GM12891 (cell line): ENCODE measurements around the gene SLC26A2.
"Not testable (repeated sequence)": the region's sequence is repeated elsewhere in the genome, so short reads cannot be mapped to it uniquely, and the experiment has no call there.

Source experiments
- DNase-seq: peaks from one replicate; pipeline ENCODE4 v3.0.0; 2011; ENCODE audit warnings: low spot score; ENCODE audit not compliant: insufficient read length
- FAIRE-seq: peaks from 2 replicates; lab custom pipeline; 2011; peaks lifted over from hg19 to GRCh38; lab: Jason Lieb, UNC
- PAX5 ChIP-seq: IDR thresholded peaks from 2 replicates; pipeline ENCODE4 v1.6.1; 2011; ENCODE audit warnings: low read length, moderate library complexity, mild to moderate bottlenecking; ENCODE audit not compliant: insufficient read depth, severe bottlenecking
- POLR2A ChIP-seq: IDR thresholded peaks from 2 replicates; pipeline ENCODE4 v1.6.1; 2011; ENCODE audit warnings: low read depth, low read length, control low read depth
- POLR2AphosphoS5 ChIP-seq: IDR thresholded peaks from 2 replicates; pipeline ENCODE4 v1.6.1; 2011; ENCODE audit warnings: low read depth, low read length, control low read depth
- POU2F2 ChIP-seq: IDR thresholded peaks from 2 replicates; pipeline ENCODE4 v1.6.1; 2011; ENCODE audit warnings: low read depth, mild to moderate bottlenecking, control low read depth, low read length, moderate library complexity
- SPI1 ChIP-seq: IDR thresholded peaks from 2 replicates; pipeline ENCODE4 v1.6.1; 2011; ENCODE audit warnings: low read depth, low read length, control low read depth
- TAF1 ChIP-seq: IDR thresholded peaks from 2 replicates; pipeline ENCODE4 v1.6.1; 2011; ENCODE audit warnings: low read depth, low read length, control low read depth

Gene SLC26A2

DNA sequence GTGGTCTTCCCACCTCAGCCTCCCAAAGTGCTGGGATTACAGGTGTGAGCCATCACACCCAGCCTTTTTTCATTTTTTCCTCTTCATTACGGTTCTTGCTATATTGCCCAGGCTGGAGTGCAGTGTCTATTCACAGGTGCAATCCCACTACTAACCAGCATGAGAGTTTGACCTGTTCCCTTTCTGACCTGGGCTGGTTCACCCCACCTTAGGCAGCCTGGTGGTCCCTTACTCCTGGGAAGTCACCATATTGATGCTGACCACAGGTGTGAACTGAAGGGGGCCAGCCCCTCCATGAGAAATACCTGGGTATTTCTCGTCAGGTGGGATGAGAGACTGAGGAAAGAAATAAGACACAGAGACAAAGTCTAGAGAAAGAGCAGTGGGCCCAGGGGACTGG lies 18.4 kb upstream of the SLC26A2 start:
- DNase-seq (no peak), FAIRE-seq (no peak)
- TF ChIP-seq PAX5 (no peak), POU2F2 (no peak), SPI1 (no peak), POLR2AphosphoS5 (no peak), TAF1 (no peak)

DNA sequence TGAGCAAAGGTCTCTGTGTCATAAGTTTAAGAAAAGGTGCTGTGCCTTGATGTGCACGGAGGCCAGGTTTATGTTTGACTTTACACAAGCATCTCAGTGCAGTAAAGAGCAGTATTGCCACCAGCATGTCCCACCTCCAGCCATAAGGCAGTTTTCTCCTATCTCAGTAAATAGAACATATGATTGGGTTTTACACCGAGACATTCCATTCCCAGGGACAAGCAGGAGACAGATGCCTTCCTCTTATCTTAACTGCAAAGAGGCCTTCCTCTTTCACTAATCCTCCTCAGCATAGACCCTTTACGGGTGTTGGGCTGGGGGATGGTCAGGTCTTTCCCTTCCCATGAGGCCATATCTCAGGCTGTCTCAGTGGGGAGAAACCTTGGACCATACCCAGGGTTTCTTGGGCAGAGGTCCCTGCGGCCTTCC lies 17.8 kb upstream of the SLC26A2 start:
- not testable (repeated sequence) for FAIRE-seq, DNase-seq

DNA sequence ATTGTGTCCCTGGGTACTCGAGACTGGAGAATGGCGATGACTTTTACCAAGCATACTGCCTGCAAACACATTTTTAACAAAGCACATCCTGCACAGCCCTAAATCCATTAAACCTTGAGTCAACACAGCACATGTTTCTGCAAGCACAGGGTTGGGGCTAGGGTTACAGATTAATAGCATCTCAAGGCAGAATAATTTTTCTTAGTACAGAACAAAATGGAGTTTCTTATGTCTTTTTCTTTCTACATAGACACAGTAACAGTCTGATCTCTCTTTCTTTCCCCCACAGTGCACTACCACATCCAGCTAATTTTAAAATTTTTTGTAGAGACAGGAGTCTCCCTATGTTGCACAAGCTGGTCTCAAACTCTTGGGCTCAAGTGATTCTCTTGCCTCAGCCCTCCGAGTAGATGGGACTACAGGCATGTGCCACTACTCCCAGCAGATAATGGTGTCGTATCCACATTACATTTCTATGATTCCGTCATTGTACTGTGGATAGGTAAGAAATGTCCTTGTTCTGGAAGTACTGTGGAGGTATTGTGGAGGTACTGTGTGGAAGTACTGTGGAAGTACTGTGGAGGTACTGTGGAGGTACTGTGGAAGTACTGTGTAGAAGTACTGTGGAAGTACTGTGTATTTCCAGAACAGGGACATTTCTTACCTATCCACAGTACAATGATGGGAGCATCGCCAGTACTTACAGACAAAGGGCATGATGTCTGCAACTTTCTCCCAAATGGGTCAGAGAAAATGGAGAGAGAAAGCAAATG lies 17.2 kb upstream of the SLC26A2 start:
- FAIRE-seq, DNase-seq: not testable (repeated sequence)

DNA sequence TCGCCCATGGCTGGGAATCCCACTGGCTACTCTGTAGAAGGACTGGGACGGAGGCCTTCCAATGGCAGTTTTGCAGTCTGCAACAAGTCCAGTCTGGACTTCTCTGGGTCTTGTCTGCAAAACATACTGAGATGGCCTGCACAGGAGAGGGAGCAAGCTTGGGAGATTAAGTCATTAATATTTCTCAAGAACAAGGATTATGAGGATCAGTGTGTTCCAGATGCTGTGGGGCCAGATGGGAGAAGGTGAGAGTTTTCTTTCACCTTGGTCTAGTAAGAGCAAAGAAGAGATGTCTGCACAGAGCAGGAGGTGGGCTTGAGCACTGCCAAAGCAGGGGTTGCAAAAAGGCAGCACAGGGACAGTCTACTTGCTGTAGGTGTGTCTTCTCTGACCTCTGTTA lies 15.9 kb upstream of the SLC26A2 start, which contains the start of gene PDE6A:
Gene PDE6A (minus strand): TSS at position 128 of the 400 bp plus-strand sequence. CDS start 120 bp downstream, at position 8.
- DNase-seq: no peak
- TF ChIP-seq POU2F2 (no peak), PAX5 (no peak), POLR2A (no peak), SPI1 (no peak), POLR2AphosphoS5 (no peak), TAF1 (no peak)
- FAIRE-seq: no peak

DNA sequence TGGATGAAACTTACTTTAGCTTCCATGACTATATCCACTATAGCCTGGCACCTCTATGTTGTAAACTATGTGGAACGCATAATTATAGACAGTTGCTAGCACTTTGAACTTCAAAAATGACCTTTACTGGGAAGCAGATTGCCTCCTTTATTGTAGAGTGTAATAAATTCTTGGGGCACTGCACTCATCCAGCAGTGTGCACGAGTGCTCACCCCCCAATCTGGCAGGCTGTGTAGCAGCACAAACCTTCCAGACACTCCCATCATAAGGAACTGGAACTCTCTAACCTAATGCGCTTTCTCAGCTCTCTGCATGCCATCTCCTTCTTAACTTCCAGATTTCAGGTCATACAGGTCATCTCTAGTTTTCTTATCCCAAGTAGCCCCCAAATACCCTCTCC lies 14.4 kb upstream of the SLC26A2 start:
- no peak for FAIRE-seq
- TF ChIP-seq TAF1 (no peak), POU2F2 (no peak), SPI1 (no peak)

DNA sequence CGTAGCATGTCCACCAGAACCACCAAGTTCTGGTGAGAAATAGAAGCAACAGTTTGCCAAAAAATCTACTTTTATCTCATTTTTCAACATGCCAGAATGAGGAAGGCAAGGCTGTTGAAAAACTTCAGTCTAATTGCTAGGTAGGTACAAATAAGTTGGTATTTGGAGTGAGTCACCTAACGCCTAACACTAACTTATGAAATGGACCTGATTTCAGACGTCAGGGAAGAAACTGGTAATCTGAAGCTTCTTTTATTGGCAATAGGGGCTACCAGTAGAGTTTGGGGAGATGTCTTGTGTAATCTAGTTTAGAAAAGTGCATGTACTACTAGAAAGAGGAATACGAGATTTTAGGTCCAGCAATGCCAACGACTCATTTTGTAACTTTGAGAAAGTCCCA lies 11.6 kb upstream of the SLC26A2 start:
- no peak for FAIRE-seq
- no peak for DNase-seq
- no peak for TF ChIP-seq PAX5
- no peak for TF ChIP-seq TAF1
- no peak for TF ChIP-seq SPI1
- TF ChIP-seq POLR2AphosphoS5: no peak
- TF ChIP-seq POLR2A: no peak
- TF ChIP-seq POU2F2: no peak

More for the DNA sequence above, 14.4 kb upstream of the SLC26A2 start:
- DNase-seq: no peak

DNA sequence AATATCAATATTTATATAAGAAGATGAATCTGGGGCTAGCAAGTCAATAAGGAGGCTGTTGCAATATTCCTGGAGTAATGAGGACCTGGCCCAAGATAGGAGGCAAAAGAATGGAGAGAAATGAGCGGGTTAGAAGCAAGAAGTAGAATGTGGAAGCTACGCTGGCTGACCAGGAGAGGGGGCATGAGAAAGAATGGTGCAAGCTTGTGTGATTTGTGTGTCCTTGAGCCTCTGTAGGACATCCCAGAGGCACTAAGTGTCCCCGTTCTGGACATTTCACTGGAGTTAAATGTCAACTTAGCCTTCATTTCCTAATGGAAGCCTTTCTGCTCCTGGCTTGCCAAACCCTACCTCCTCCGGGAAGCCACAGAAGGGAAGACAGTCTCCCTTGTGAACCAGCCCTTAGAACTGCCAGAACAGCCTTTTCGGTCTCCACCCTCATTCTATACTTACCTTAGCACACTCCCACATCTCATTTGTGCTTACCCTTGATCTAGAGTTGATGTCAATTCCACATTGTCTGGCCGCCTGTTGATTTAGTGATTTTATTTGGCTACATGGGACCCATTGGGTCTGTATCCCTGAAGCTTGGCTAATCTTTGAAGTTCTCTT lies 9.3 kb upstream of the SLC26A2 start:
- FAIRE-seq (no peak), DNase-seq (no peak)
- no peak for TF ChIP-seq PAX5
- TF ChIP-seq POLR2AphosphoS5: no peak
- TF ChIP-seq POU2F2: no peak
- TF ChIP-seq POLR2A: no peak
- no peak for TF ChIP-seq TAF1
- TF ChIP-seq SPI1: no peak

DNA sequence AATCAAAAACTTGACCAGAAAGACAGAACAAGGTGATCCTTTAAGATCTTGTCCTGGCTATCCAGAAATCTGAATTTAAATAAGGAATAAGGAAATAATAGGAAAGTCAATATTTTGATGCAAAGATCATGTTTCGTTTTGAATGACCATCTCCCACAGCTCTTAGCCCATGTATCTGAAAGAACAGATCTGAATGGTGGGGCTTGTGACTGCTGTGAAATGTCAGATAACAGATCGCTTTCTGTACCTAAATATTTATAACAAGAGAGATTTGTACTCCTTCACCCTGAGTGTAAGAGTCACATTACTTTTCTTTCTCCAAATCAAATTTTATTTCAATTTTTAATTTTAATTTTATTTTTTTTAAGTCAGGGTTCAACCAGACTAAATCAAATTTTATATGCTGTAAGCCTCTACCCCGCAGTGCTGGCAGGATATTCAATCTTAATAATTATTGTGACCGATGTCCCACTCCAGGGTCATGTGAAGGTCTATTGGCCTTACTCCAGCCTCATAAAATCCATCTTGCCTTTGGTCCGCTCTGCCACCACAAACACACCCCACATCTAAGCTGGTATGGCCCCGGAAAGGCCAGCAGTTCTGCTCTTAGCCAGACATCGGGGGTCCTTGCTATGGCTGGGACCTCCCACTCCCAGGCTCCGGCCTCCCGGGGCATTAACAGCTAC lies 7.0 kb upstream of the SLC26A2 start:
- DNase-seq (no peak), FAIRE-seq (no peak)
- TF ChIP-seq POLR2A: no peak
- no peak for TF ChIP-seq TAF1
- TF ChIP-seq PAX5: no peak
- TF ChIP-seq POU2F2: no peak
- TF ChIP-seq POLR2AphosphoS5: no peak
- TF ChIP-seq SPI1: no peak

DNA sequence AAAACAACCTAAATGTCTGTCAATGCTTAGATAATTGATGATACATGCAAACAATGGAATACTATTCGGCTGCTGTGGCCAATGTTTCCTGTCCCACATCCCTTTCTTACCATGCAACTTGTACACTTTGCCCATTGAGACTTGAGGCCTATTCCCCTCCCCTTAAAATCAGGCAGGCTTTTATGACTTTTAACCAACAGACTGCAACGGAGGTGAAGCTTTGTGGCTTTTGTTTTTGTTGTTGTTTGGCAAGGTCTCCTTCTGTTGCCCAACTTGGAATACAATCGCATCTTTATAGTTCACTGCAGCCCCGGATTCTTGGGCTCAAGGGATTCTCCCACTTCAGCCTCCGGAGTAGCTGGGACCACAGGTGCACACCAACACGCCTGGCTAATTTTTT lies 5.8 kb upstream of the SLC26A2 start:
- FAIRE-seq (no peak), DNase-seq (no peak)
- TF ChIP-seq POLR2A (no peak), SPI1 (no peak), PAX5 (no peak), TAF1 (no peak), POLR2AphosphoS5 (no peak), POU2F2 (no peak)

DNA sequence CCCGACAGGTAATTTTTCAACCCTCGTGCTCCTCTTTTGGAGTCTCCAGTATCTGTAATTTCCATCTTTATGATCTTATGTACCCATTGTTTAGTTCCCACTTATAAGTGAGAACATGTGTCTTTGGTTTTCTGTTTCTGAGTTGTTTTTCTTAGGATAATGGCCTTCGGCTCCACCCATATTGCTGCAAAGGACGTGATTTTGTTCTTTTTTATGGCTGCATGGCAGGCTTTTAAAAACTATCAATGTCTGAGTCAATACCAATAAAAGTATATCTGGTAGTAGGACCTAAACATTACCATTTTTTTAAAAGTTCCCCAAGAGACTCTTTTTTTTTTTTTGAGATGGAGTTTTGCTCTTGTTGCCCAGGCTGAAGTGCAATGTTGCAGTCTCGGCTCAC lies 3.9 kb upstream of the SLC26A2 start:
- DNase-seq: no peak
- TF ChIP-seq POLR2A (no peak), SPI1 (no peak), POU2F2 (no peak), POLR2AphosphoS5 (no peak)
- no peak for FAIRE-seq
